Measurements from ENCODE around the gene PPP1R3F.

Gene PPP1R3F, protein sequence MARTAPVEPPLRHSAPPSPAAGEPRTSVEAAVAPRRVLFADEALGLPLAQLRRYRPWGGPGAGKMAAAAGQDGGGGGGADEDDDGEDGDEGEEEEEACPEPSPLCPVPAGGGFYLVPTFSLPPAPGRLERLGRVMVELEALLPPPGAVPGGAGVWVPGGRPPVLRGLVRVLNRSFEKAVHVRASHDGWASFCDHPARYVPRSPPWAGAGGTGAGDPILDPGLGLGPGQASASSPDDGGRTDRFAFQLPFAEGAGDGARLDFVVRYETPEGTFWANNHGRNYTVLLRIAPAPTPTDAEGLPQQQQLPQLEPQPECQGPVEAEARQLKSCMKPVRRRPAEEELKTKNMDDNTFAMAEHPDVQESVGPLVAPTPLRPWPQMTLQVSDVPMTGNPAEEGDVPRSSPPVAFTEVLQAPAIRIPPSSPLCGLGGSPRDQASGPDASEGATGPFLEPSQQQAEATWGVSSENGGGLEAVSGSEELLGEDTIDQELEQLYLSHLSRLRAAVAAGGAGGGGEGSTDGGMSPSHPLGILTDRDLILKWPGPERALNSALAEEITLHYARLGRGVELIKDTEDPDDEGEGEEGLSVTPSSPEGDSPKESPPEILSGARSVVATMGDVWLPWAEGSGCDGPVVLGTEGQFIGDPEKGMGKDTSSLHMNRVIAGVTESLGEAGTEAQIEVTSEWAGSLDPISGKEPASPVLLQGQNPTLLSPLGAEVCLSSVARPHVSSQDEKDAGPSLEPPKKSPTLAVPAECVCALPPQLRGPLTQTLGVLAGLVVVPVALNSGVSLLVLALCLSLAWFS

DNA sequence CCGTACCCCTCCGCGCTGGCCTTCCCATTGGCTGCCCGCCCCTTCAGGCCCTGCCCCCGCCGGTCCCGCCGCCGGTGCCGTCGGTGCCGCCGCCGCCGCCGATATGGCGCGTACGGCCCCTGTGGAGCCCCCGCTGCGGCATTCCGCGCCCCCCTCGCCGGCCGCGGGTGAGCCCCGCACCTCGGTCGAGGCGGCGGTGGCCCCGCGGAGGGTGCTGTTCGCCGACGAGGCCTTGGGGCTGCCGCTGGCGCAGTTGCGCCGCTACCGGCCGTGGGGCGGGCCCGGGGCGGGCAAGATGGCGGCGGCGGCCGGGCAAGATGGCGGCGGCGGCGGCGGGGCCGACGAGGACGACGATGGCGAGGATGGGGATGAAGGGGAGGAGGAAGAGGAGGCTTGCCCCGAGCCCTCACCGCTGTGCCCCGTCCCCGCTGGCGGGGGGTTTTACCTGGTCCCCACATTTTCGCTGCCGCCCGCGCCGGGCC lies at the start of gene PPP1R3F:
PPP1R3F (plus strand) TSS at position 27 of the 482 bp plus-strand sequence; CDS start at position 104, 77 bp downstream.
- peak within 1 kb of the TSS; percentile 73 for H3K4me3 ChIP-seq (ENCODE audit: low read depth, low read length)
- TF ChIP-seq, protein P1, sequence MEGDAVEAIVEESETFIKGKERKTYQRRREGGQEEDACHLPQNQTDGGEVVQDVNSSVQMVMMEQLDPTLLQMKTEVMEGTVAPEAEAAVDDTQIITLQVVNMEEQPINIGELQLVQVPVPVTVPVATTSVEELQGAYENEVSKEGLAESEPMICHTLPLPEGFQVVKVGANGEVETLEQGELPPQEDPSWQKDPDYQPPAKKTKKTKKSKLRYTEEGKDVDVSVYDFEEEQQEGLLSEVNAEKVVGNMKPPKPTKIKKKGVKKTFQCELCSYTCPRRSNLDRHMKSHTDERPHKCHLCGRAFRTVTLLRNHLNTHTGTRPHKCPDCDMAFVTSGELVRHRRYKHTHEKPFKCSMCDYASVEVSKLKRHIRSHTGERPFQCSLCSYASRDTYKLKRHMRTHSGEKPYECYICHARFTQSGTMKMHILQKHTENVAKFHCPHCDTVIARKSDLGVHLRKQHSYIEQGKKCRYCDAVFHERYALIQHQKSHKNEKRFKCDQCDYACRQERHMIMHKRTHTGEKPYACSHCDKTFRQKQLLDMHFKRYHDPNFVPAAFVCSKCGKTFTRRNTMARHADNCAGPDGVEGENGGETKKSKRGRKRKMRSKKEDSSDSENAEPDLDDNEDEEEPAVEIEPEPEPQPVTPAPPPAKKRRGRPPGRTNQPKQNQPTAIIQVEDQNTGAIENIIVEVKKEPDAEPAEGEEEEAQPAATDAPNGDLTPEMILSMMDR (conservative IDR thresholded peaks at IDR 0.05; ENCODE audit: low read depth, low read length): no peak
- DNase-seq (ENCODE audit: low read depth): no peak

DNA sequence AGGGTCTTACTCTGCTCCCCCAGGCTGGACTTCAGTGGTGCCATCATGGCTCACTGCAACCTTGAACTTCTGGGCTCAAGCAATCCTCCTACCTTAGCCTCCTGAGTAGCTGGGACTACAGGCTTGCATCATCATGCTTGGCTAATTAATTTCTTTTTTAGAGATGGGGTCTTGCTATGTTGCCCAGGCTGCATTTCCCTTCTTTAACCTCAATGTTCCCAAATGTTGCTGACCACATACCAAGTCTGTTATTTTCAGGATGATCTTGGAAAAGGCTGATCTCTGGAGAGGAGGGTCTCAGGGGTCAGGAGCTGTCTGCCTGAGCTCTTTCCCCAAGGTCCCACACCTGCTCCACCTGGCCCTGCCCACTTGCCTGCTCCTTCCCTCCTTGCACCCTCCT lies 49.5 kb upstream of the PPP1R3F start:
- TF ChIP-seq, protein P1 (conservative IDR thresholded peaks at IDR 0.05; ENCODE audit: low read depth, low read length): no peak
- H3K4me3 ChIP-seq (ENCODE audit: low read depth, low read length): no peak overlapping the region
- DNase-seq (ENCODE audit: low read depth): no peak

DNA sequence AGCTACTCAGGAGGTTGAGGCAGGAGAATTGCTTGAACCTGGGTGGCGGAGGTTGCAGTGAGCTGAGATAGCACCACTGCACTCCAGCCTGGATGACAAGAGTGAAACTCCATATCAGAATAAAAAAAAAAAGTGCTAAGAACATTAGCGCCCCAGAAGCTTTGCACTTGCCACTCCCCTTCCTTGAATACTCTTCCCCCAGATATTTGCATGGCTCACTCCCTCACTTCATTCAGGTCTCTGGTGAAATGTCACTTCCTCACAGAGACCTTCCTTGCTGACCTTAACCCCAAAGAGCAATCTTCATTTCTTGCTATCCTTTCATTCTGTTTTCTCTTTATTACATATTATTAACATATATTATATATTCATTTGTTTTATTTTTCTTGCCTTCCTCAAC lies 47.7 kb upstream of the PPP1R3F start:
- TF ChIP-seq, protein P1 (conservative IDR thresholded peaks at IDR 0.05; ENCODE audit: low read depth, low read length): no peak
- DNase-seq (ENCODE audit: low read depth): no peak
- no peak overlapping the region for H3K4me3 ChIP-seq (ENCODE audit: low read depth, low read length)

DNA sequence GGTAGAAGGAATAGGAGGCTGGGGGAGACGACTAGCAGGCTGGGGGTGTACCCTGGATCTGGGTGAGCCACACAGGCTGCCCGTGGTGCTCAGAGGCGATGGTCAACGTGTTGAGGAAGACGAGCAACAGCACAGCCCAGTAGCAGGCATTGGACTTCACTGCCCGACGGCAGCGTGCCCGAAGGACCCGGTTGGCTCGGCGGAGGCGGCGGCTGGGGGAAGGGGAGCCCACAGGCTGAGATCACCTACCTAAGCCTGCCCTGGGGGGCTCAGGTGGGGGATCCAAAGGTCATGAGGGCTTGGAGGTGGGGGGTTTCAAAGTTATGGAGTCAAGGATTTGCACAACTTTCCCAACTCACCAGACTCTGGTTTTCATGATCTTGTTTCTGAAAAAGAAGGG lies 43.7 kb upstream of the PPP1R3F start:
- H3K4me3 ChIP-seq (ENCODE audit: low read depth, low read length): no peak overlapping the region
- DNase-seq (ENCODE audit: low read depth): no peak
- TF ChIP-seq, protein P1 (conservative IDR thresholded peaks at IDR 0.05; ENCODE audit: low read depth, low read length): no peak

DNA sequence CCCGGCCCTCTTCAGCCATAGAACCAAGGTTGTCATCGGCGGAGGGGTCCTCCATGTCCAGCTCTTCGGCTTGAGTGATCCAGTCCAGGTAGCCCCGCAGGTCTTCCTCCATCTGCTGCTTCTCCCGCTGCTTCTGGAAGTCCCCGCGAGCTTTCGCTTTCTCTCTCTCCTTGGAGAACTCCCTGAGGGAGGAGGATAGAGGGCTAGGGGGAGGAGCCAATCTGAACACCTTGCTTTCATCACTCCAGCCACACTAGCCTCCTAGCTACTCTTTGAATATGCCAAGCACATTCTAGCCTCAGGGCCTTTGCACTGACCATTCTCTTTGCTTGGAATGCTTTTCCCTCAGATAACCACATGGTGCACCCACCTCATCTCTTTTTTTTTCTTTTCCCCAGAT lies 42.6 kb upstream of the PPP1R3F start:
- no peak for DNase-seq (ENCODE audit: low read depth)
- H3K4me3 ChIP-seq (ENCODE audit: low read depth, low read length): no peak overlapping the region
- TF ChIP-seq, protein P1 (conservative IDR thresholded peaks at IDR 0.05; ENCODE audit: low read depth, low read length): no peak

DNA sequence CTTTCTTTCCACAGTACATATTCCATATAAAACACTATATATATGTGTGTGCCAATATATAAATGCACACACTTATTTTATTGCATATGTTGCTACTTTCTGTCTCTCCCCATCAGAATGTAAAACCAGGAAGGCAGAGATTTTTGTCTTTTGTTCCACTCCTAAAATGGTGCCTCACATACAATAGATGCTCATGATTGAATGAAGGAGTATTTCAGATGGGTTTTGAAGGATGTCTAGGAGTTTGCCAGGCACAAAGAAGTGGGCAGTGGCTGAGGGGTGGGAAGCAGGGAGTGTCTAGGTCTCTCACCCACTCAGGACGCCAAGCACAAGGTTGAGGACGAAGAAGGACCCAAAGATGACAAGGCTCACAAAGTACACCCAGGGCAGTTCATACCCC lies 41.9 kb upstream of the PPP1R3F start:
- TF ChIP-seq, protein P1 (conservative IDR thresholded peaks at IDR 0.05; ENCODE audit: low read depth, low read length): no peak
- DNase-seq (ENCODE audit: low read depth): no peak
- no peak overlapping the region for H3K4me3 ChIP-seq (ENCODE audit: low read depth, low read length)
